ENCODE results near the gene CLPSL1.

The CLPSL1 gene

GRCh38 chr6:35777356-35778102 is 3.3 kb upstream of the CLPSL1 start:
- DNase-seq (ENCODE audit: insufficient read length, low spot score) (no peak), FAIRE-seq (no peak)
- no peak for TF ChIP-seq SPI1 (IDR thresholded peaks at IDR 0.05; ENCODE audit: low read depth, low read length)
- no peak for TF ChIP-seq POLR2A (IDR thresholded peaks at IDR 0.05; ENCODE audit: low read depth, low read length)
- no peak for TF ChIP-seq PAX5 (IDR thresholded peaks at IDR 0.05; ENCODE audit: insufficient read depth, low read length, severe bottlenecking)
- no peak for TF ChIP-seq POU2F2 (IDR thresholded peaks at IDR 0.05; ENCODE audit: low read depth, low read length)
- no peak for TF ChIP-seq POLR2AphosphoS5 (IDR thresholded peaks at IDR 0.05; ENCODE audit: low read depth, low read length)
- TF ChIP-seq TAF1 (IDR thresholded peaks at IDR 0.05; ENCODE audit: low read depth, low read length): no peak

GRCh38 chr6:35778437-35778836 is 2.4 kb upstream of the CLPSL1 start:
- FAIRE-seq: no peak

GRCh38 chr6:35781290-35781689 is 471 bp downstream of the CLPSL1 start:
- FAIRE-seq (no peak), DNase-seq (ENCODE audit: insufficient read length, low spot score) (no peak)
- TF ChIP-seq POLR2A (IDR thresholded peaks at IDR 0.05; ENCODE audit: low read depth, low read length) (no peak), PAX5 (IDR thresholded peaks at IDR 0.05; ENCODE audit: insufficient read depth, low read length, severe bottlenecking) (no peak), POLR2AphosphoS5 (IDR thresholded peaks at IDR 0.05; ENCODE audit: low read depth, low read length) (no peak), SPI1 (IDR thresholded peaks at IDR 0.05; ENCODE audit: low read depth, low read length) (no peak), POU2F2 (IDR thresholded peaks at IDR 0.05; ENCODE audit: low read depth, low read length) (no peak), TAF1 (IDR thresholded peaks at IDR 0.05; ENCODE audit: low read depth, low read length) (no peak)

More at GRCh38 chr6:35778437-35778836, 2.4 kb upstream of the CLPSL1 start:
- no peak for TF ChIP-seq PAX5 (IDR thresholded peaks at IDR 0.05; ENCODE audit: insufficient read depth, low read length, severe bottlenecking)
- no peak for DNase-seq (ENCODE audit: insufficient read length, low spot score)

- no peak for TF ChIP-seq SPI1 (IDR thresholded peaks at IDR 0.05; ENCODE audit: low read depth, low read length)
- no peak for TF ChIP-seq POLR2AphosphoS5 (IDR thresholded peaks at IDR 0.05; ENCODE audit: low read depth, low read length)
- no peak for TF ChIP-seq TAF1 (IDR thresholded peaks at IDR 0.05; ENCODE audit: low read depth, low read length)
- no peak for TF ChIP-seq POU2F2 (IDR thresholded peaks at IDR 0.05; ENCODE audit: low read depth, low read length)
- no peak for TF ChIP-seq POLR2A (IDR thresholded peaks at IDR 0.05; ENCODE audit: low read depth, low read length)
- no peak for TF ChIP-seq PAX5 (IDR thresholded peaks at IDR 0.05; ENCODE audit: insufficient read depth, low read length, severe bottlenecking)
- DNase-seq (ENCODE audit: insufficient read length, low spot score): no peak
- no peak for FAIRE-seq
Observed at GRCh38 chr6:35782424-35782823, 1.6 kb downstream of the CLPSL1 start.

GRCh38 chr6:35784200-35784599 is 3.4 kb downstream of the CLPSL1 start:
- FAIRE-seq (no peak), DNase-seq (ENCODE audit: insufficient read length, low spot score) (no peak)
- TF ChIP-seq TAF1 (IDR thresholded peaks at IDR 0.05; ENCODE audit: low read depth, low read length): no peak
- no peak for TF ChIP-seq PAX5 (IDR thresholded peaks at IDR 0.05; ENCODE audit: insufficient read depth, low read length, severe bottlenecking)
- no peak for TF ChIP-seq POU2F2 (IDR thresholded peaks at IDR 0.05; ENCODE audit: low read depth, low read length)
- no peak for TF ChIP-seq POLR2A (IDR thresholded peaks at IDR 0.05; ENCODE audit: low read depth, low read length)
- TF ChIP-seq POLR2AphosphoS5 (IDR thresholded peaks at IDR 0.05; ENCODE audit: low read depth, low read length): no peak
- no peak for TF ChIP-seq SPI1 (IDR thresholded peaks at IDR 0.05; ENCODE audit: low read depth, low read length)

GRCh38 chr6:35786272-35786671 is 5.5 kb downstream of the CLPSL1 start:
- FAIRE-seq (no peak), DNase-seq (ENCODE audit: insufficient read length, low spot score) (no peak)
- no peak for TF ChIP-seq POU2F2 (IDR thresholded peaks at IDR 0.05; ENCODE audit: low read depth, low read length)
- TF ChIP-seq SPI1 (IDR thresholded peaks at IDR 0.05; ENCODE audit: low read depth, low read length): no peak
- no peak for TF ChIP-seq POLR2A (IDR thresholded peaks at IDR 0.05; ENCODE audit: low read depth, low read length)

GRCh38 chr6:35786810-35787209 is 6.0 kb downstream of the CLPSL1 start:
- no peak for TF ChIP-seq POU2F2 (IDR thresholded peaks at IDR 0.05; ENCODE audit: low read depth, low read length)
- TF ChIP-seq POLR2AphosphoS5 (IDR thresholded peaks at IDR 0.05; ENCODE audit: low read depth, low read length): no peak
- TF ChIP-seq TAF1 (IDR thresholded peaks at IDR 0.05; ENCODE audit: low read depth, low read length): no peak
- no peak for TF ChIP-seq SPI1 (IDR thresholded peaks at IDR 0.05; ENCODE audit: low read depth, low read length)
- TF ChIP-seq PAX5 (IDR thresholded peaks at IDR 0.05; ENCODE audit: insufficient read depth, low read length, severe bottlenecking): no peak
- TF ChIP-seq POLR2A (IDR thresholded peaks at IDR 0.05; ENCODE audit: low read depth, low read length): no peak
- DNase-seq (ENCODE audit: insufficient read length, low spot score) (no peak), FAIRE-seq (no peak)

- no peak for DNase-seq (ENCODE audit: insufficient read length, low spot score)
- no peak for FAIRE-seq
- TF ChIP-seq POU2F2 (IDR thresholded peaks at IDR 0.05; ENCODE audit: low read depth, low read length): no peak
- no peak for TF ChIP-seq SPI1 (IDR thresholded peaks at IDR 0.05; ENCODE audit: low read depth, low read length)
- TF ChIP-seq POLR2A (IDR thresholded peaks at IDR 0.05; ENCODE audit: low read depth, low read length): no peak
- no peak for TF ChIP-seq POLR2AphosphoS5 (IDR thresholded peaks at IDR 0.05; ENCODE audit: low read depth, low read length)
- no peak for TF ChIP-seq TAF1 (IDR thresholded peaks at IDR 0.05; ENCODE audit: low read depth, low read length)
- no peak for TF ChIP-seq PAX5 (IDR thresholded peaks at IDR 0.05; ENCODE audit: insufficient read depth, low read length, severe bottlenecking)
Observed at GRCh38 chr6:35787266-35788218, 6.7 kb downstream of the CLPSL1 start.

- FAIRE-seq (no peak), DNase-seq (ENCODE audit: insufficient read length, low spot score) (no peak)
- TF ChIP-seq PAX5 (IDR thresholded peaks at IDR 0.05; ENCODE audit: insufficient read depth, low read length, severe bottlenecking): no peak
- TF ChIP-seq POLR2AphosphoS5 (IDR thresholded peaks at IDR 0.05; ENCODE audit: low read depth, low read length): no peak
Observed at GRCh38 chr6:35788423-35788982, 7.7 kb downstream of the CLPSL1 start.
